Neuronal stem cell (in vitro differentiated cells): ENCODE results near the gene ACBD3.

ENCODE experiments used
- DNase-seq: peaks from one replicate; pipeline ENCODE4 v3.0.0-alpha.2; 2013; ENCODE audit warnings: low spot score
- H2AFZ ChIP-seq: one replicate; pipeline ENCODE4 v1.6.1; 2013; ENCODE audit warnings: mild to moderate bottlenecking, low read length, inconsistent platforms
- H2AK5ac ChIP-seq: 2 replicates; pipeline ENCODE4 v1.6.1; 2013; ENCODE audit warnings: low read depth, mild to moderate bottlenecking, inconsistent platforms, low read length, moderate library complexity, mixed read lengths
- H2BK120ac ChIP-seq: 2 replicates; pipeline ENCODE4 v1.6.1; 2013; ENCODE audit warnings: low read depth, mild to moderate bottlenecking, inconsistent platforms, low read length, moderate library complexity, mixed read lengths
- H2BK12ac ChIP-seq: one replicate; pipeline ENCODE4 v1.6.1; 2013; ENCODE audit warnings: low read length, inconsistent platforms
- H2BK15ac ChIP-seq: 2 replicates; pipeline ENCODE4 v1.6.1; 2013; ENCODE audit warnings: mild to moderate bottlenecking, low read length, inconsistent platforms, mixed read lengths
- H2BK5ac ChIP-seq: one replicate; pipeline ENCODE4 v1.6.1; 2013; ENCODE audit warnings: inconsistent platforms, mild to moderate bottlenecking, low read length, moderate library complexity
- H3K14ac ChIP-seq: one replicate; pipeline ENCODE4 v1.6.1; 2013; ENCODE audit warnings: low read length, inconsistent platforms
- H3K18ac ChIP-seq: 2 replicates; pipeline ENCODE4 v1.6.1; 2013; ENCODE audit warnings: low read length, inconsistent platforms
- H3K23ac ChIP-seq: 2 replicates; pipeline ENCODE4 v1.6.1; 2013; ENCODE audit warnings: low read depth, mild to moderate bottlenecking, mixed read lengths, low read length, inconsistent platforms; ENCODE audit not compliant: poor library complexity
- H3K27ac ChIP-seq: replicated peaks from 3 replicates; pipeline ENCODE4 v1.5.1; 2013; ENCODE audit warnings: low read length, inconsistent platforms
- H3K27me3 ChIP-seq, 3 experiments: 2 replicates each; pipeline ENCODE4 v1.6.1; 2013; ENCODE audit warnings: low read length in 3 of 3, mild to moderate bottlenecking in 2 of 3, inconsistent platforms in 1 of 3, low read depth in 1 of 3, mixed read lengths in 1 of 3, moderate library complexity in 1 of 3; ENCODE audit not compliant: control insufficient read depth in 3 of 3, insufficient read depth in 3 of 3
- H3K36me3 ChIP-seq, 2 donors: replicated peaks in 1 of 2; 2 replicates each; pipeline ENCODE4 v1.6.1; 2013; ENCODE audit warnings: low read length in 2 of 2; ENCODE audit not compliant: control insufficient read depth in 2 of 2, insufficient read depth in 2 of 2
- H3K4ac ChIP-seq: 2 replicates; pipeline ENCODE4 v1.6.1; 2013; ENCODE audit warnings: inconsistent platforms, mild to moderate bottlenecking, low read length, moderate library complexity
- H3K4me1 ChIP-seq, 2 donors: 1 replicate in 1 of 2; 2 replicates in 1 of 2; pipeline ENCODE4 v1.6.1; 2013; ENCODE audit warnings: low read length in 2 of 2, low read depth in 1 of 2; ENCODE audit not compliant: control insufficient read depth in 2 of 2, insufficient read depth in 1 of 2
- H3K4me2 ChIP-seq: one replicate; pipeline ENCODE4 v1.6.1; 2013; ENCODE audit warnings: mild to moderate bottlenecking, low read length, inconsistent platforms; ENCODE audit not compliant: insufficient read depth, poor library complexity, severe bottlenecking
- H3K4me3 ChIP-seq, 2 donors: 2 replicates each; pipeline ENCODE4 v1.5.1; 2013; ENCODE audit warnings: low read length in 2 of 2, mild to moderate bottlenecking in 2 of 2, inconsistent platforms in 1 of 2, moderate library complexity in 1 of 2
- H3K79me1 ChIP-seq: one replicate; pipeline ENCODE4 v1.6.1; 2013; ENCODE audit warnings: low read depth, mild to moderate bottlenecking, inconsistent platforms, low read length, moderate library complexity
- H3K9ac ChIP-seq: one replicate; pipeline ENCODE4 v1.6.1; 2013; ENCODE audit warnings: mild to moderate bottlenecking, low read depth, low read length, inconsistent platforms; ENCODE audit not compliant: poor library complexity
- H3K9me3 ChIP-seq, 2 donors: replicated peaks in 1 of 2; 2 replicates each; pipeline versions ENCODE3 to v1.6.1; 2013; ENCODE audit warnings: low read length in 2 of 2, mild to moderate bottlenecking in 2 of 2, inconsistent platforms in 1 of 2, low read depth in 1 of 2, mixed read lengths in 1 of 2, moderate library complexity in 1 of 2; ENCODE audit not compliant: control insufficient read depth in 2 of 2, insufficient read depth in 1 of 2
- H4K8ac ChIP-seq: one replicate; pipeline ENCODE4 v1.6.1; 2013; ENCODE audit warnings: low read depth, mild to moderate bottlenecking, inconsistent platforms, low read length, moderate library complexity
- H4K91ac ChIP-seq: one replicate; pipeline ENCODE4 v1.6.1; 2013; ENCODE audit warnings: low read length, low read depth, mild to moderate bottlenecking, inconsistent platforms; ENCODE audit not compliant: poor library complexity
- WGBS, 2 donors: extraction: QIAGEN DNeasy Blood & Tissue Kit; methylation state at CpG; one replicate each; pipeline ENCODE4 v1.1.7; 2013; ENCODE audit warnings: missing lambda C conversion rate in 2 of 2, mixed read lengths in 1 of 2; ENCODE audit not compliant: insufficient read length in 2 of 2, insufficient replicate concordance in 1 of 2; ENCODE audit errors: extremely low coverage in 2 of 2; 5-methylcytosine and 5-hydroxymethylcytosine counted together

ACBD3 gene

GRCh38 chr1:226135709-226136108 lies 50.8 kb downstream of the ACBD3 start:
- H3K27ac ChIP-seq: no peak overlapping the region
- no peaks in the 10 kb centered on the region for H3K36me3 ChIP-seq
- no peak overlapping the region for H3K4ac ChIP-seq
- H2AK5ac ChIP-seq: no peak overlapping the region
- no peak overlapping the region for H2BK5ac ChIP-seq
- peak overlapping the region; percentile 67 for H2AFZ ChIP-seq
- WGBS, 2 donors: no CpG with 5 or more reads among the region's 14 CpGs
- no peak overlapping the region for H4K8ac ChIP-seq
- H2BK120ac ChIP-seq: no peak overlapping the region
- peaks cover 7% of the 10 kb centered on the region in 2 donors for H3K4me1 ChIP-seq
- H3K18ac ChIP-seq: no peak overlapping the region
- H3K4me2 ChIP-seq: no peak overlapping the region
- no peak overlapping the region for H3K9ac ChIP-seq
- H3K9me3 ChIP-seq: peaks cover 0 to under 1% of the 10 kb centered on the region in 2 donors
- no peak for DNase-seq
- H3K79me1 ChIP-seq: no peaks in the 10 kb centered on the region
- H2BK12ac ChIP-seq: no peak overlapping the region
- H3K14ac ChIP-seq: no peak overlapping the region
- no peaks in the 10 kb centered on the region for H3K27me3 ChIP-seq
- H4K91ac ChIP-seq: no peak overlapping the region
- H3K23ac ChIP-seq: no peak overlapping the region
- no peak overlapping the region for H3K4me3 ChIP-seq
- no peak overlapping the region for H2BK15ac ChIP-seq

- Histone ChIP-seq H3K9ac (no peak overlapping the region), H3K4me1 (peaks cover 7% of the 10 kb centered on the region in 2 donors), H3K36me3 (no peaks in the 10 kb centered on the region), H3K14ac (peak overlapping the region; percentile 22), H3K27me3 (no peaks in the 10 kb centered on the region), H2BK5ac (no peak overlapping the region), H2BK12ac (no peak overlapping the region), H3K23ac (no peak overlapping the region), H2AK5ac (no peak overlapping the region), H3K4ac (no peak overlapping the region), H3K27ac (no peak overlapping the region), H4K91ac (no peak overlapping the region), H2AFZ (peak overlapping the region; percentile 67), H2BK15ac (no peak overlapping the region), H3K79me1 (no peaks in the 10 kb centered on the region), H3K18ac (peak overlapping the region; percentile 11), H2BK120ac (no peak overlapping the region), H3K4me3 (no peak overlapping the region), H4K8ac (no peak overlapping the region), H3K4me2 (no peak overlapping the region), H3K9me3 (peaks cover 0 to 2% of the 10 kb centered on the region in 2 donors)
- DNase-seq: no peak
- no CpG with 5 or more reads among the region's 21 CpGs for WGBS, 2 donors
Measured at GRCh38 chr1:226135059-226135651, 51.4 kb downstream of the ACBD3 start.

- H2AK5ac ChIP-seq: no peak overlapping the region
- H3K4ac ChIP-seq: no peak overlapping the region
- H3K27ac ChIP-seq: no peak overlapping the region
- H3K4me3 ChIP-seq: no peak overlapping the region
- no peaks in the 10 kb centered on the region for H3K36me3 ChIP-seq
- H2BK120ac ChIP-seq: no peak overlapping the region
- H3K79me1 ChIP-seq: no peaks in the 10 kb centered on the region
- no peak overlapping the region for H4K8ac ChIP-seq
- no peak overlapping the region for H4K91ac ChIP-seq
- no peak overlapping the region for H3K9ac ChIP-seq
- H3K4me2 ChIP-seq: no peak overlapping the region
- H2AFZ ChIP-seq: no peak overlapping the region
- H3K27me3 ChIP-seq: no peaks in the 10 kb centered on the region
- DNase-seq: no peak
- H3K9me3 ChIP-seq: peaks cover 0 to 2% of the 10 kb centered on the region in 2 donors
- H3K14ac ChIP-seq: no peak overlapping the region
- no CpG with 5 or more reads among the region's 16 CpGs for WGBS, 2 donors
- H3K18ac ChIP-seq: no peak overlapping the region
- H3K4me1 ChIP-seq: peaks cover 7% of the 10 kb centered on the region in 2 donors
- H3K23ac ChIP-seq: no peak overlapping the region
- H2BK5ac ChIP-seq: no peak overlapping the region
- no peak overlapping the region for H2BK15ac ChIP-seq
- H2BK12ac ChIP-seq: no peak overlapping the region
Measured at GRCh38 chr1:226134170-226135058, 52.1 kb downstream of the ACBD3 start.

GRCh38 chr1:226133504-226134123 lies 52.9 kb downstream of the ACBD3 start:
- no CpG with 5 or more reads among the region's 6 CpGs for WGBS, 2 donors
- no peak overlapping the region for H4K8ac ChIP-seq
- no peaks in the 10 kb centered on the region for H3K36me3 ChIP-seq
- peak overlapping the region; percentile 20 for H2AK5ac ChIP-seq
- H3K4me1 ChIP-seq: peaks cover 7 to 8% of the 10 kb centered on the region in 2 donors
- no peak overlapping the region for H3K9ac ChIP-seq
- H3K18ac ChIP-seq: peak overlapping the region; percentile 18
- H2BK15ac ChIP-seq: no peak overlapping the region
- no peak overlapping the region for H3K4ac ChIP-seq
- no peak overlapping the region for H3K14ac ChIP-seq
- no peak overlapping the region for H3K4me2 ChIP-seq
- H2BK12ac ChIP-seq: no peak overlapping the region
- H2BK5ac ChIP-seq: no peak overlapping the region
- H3K27me3 ChIP-seq: no peaks in the 10 kb centered on the region
- H3K23ac ChIP-seq: no peak overlapping the region
- H2AFZ ChIP-seq: peak overlapping the region; percentile 36
- no peak overlapping the region for H2BK120ac ChIP-seq
- H3K4me3 ChIP-seq: no peak overlapping the region
- no peak overlapping the region for H4K91ac ChIP-seq
- no peak overlapping the region for H3K27ac ChIP-seq
- no peak for DNase-seq
- peaks cover 0 to 2% of the 10 kb centered on the region in 2 donors for H3K9me3 ChIP-seq
- H3K79me1 ChIP-seq: no peaks in the 10 kb centered on the region
